ENCODE measurements around the gene KDELR1.

KDELR1 gene

DNA sequence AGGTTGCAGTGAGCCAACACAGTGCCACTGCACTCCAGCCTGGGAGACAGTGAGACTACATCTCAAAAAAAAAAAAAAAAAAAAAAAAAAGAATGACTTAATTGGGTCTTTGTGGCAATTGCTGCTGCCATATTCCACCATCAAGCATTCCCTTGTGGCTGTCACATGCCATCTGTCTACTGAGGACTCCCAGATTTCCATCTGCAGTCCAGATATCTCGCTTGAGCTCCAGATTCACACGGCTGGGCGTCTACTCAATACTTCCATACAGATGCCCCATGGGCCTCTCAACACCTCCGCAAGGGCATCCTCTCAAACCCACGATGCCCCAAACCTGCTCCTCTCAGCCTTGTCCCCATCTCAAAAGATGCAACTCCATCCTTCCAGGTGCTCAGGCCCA lies 40.5 kb downstream of the KDELR1 start:
- no peak for DNase-seq (ENCODE audit: low read depth, low spot score)
- TF ChIP-seq YY1 (IDR thresholded peaks at IDR 0.05; ENCODE audit: insufficient read depth, insufficient read length): no peak
- no peak for TF ChIP-seq SUZ12 (IDR thresholded peaks at IDR 0.05; ENCODE audit: extremely low read depth, insufficient read depth, insufficient read length)
- TF ChIP-seq ZNF274 (IDR thresholded peaks at IDR 0.05; ENCODE audit: low read depth, low read length): no peak
- Histone ChIP-seq H3K27me3 (ENCODE audit: insufficient read depth, insufficient read length) (no peaks in the 10 kb centered on the region), H3K4me3 (ENCODE audit: insufficient read length, low read depth) (no peak overlapping the region), H3K9me3 (ENCODE audit: insufficient read depth, low read length) (no peaks in the 10 kb centered on the region), H3K36me3 (ENCODE audit: insufficient read depth, insufficient read length, low read length) (no peaks in the 10 kb centered on the region), H3K4me1 (ENCODE audit: insufficient read depth, insufficient read length) (peaks cover 2% of the 10 kb centered on the region), H3K9ac (ENCODE audit: insufficient read length, low read depth) (no peak overlapping the region)

GRCh38 chr19:48348737-48349136 lies 42.6 kb downstream of the KDELR1 start:
- H3K36me3 ChIP-seq (ENCODE audit: insufficient read depth, insufficient read length, low read length): no peaks in the 10 kb centered on the region
- no peaks in the 10 kb centered on the region for H3K9me3 ChIP-seq (ENCODE audit: insufficient read depth, low read length)
- no peak overlapping the region for H3K9ac ChIP-seq (ENCODE audit: insufficient read length, low read depth)
- peaks cover 2% of the 10 kb centered on the region for H3K4me1 ChIP-seq (ENCODE audit: insufficient read depth, insufficient read length)
- H3K4me3 ChIP-seq (ENCODE audit: insufficient read length, low read depth): no peak overlapping the region
- TF ChIP-seq SUZ12 (IDR thresholded peaks at IDR 0.05; ENCODE audit: extremely low read depth, insufficient read depth, insufficient read length) (no peak), ZNF274 (IDR thresholded peaks at IDR 0.05; ENCODE audit: low read depth, low read length) (no peak), YY1 (IDR thresholded peaks at IDR 0.05; ENCODE audit: insufficient read depth, insufficient read length) (no peak)
- no peaks in the 10 kb centered on the region for H3K27me3 ChIP-seq (ENCODE audit: insufficient read depth, insufficient read length)
- DNase-seq (ENCODE audit: low read depth, low spot score): no peak

GRCh38 chr19:48348045-48348444 lies 43.3 kb downstream of the KDELR1 start:
- no peak overlapping the region for H3K9ac ChIP-seq (ENCODE audit: insufficient read length, low read depth)
- DNase-seq (ENCODE audit: low read depth, low spot score): no peak
- H3K27me3 ChIP-seq (ENCODE audit: insufficient read depth, insufficient read length): no peaks in the 10 kb centered on the region
- no peaks in the 10 kb centered on the region for H3K9me3 ChIP-seq (ENCODE audit: insufficient read depth, low read length)
- H3K4me1 ChIP-seq (ENCODE audit: insufficient read depth, insufficient read length): peaks cover 2% of the 10 kb centered on the region
- TF ChIP-seq YY1 (IDR thresholded peaks at IDR 0.05; ENCODE audit: insufficient read depth, insufficient read length) (no peak), SUZ12 (IDR thresholded peaks at IDR 0.05; ENCODE audit: extremely low read depth, insufficient read depth, insufficient read length) (no peak), ZNF274 (IDR thresholded peaks at IDR 0.05; ENCODE audit: low read depth, low read length) (no peak)
- no peaks in the 10 kb centered on the region for H3K36me3 ChIP-seq (ENCODE audit: insufficient read depth, insufficient read length, low read length)
- no peak overlapping the region for H3K4me3 ChIP-seq (ENCODE audit: insufficient read length, low read depth)

- H3K4me3 ChIP-seq (ENCODE audit: insufficient read length, low read depth): no peak overlapping the region
- no peaks in the 10 kb centered on the region for H3K36me3 ChIP-seq (ENCODE audit: insufficient read depth, insufficient read length, low read length)
- H3K9me3 ChIP-seq (ENCODE audit: insufficient read depth, low read length): no peaks in the 10 kb centered on the region
- no peak for DNase-seq (ENCODE audit: low read depth, low spot score)
- H3K4me1 ChIP-seq (ENCODE audit: insufficient read depth, insufficient read length): peaks cover 2% of the 10 kb centered on the region
- H3K27me3 ChIP-seq (ENCODE audit: insufficient read depth, insufficient read length): no peaks in the 10 kb centered on the region
- no peak for TF ChIP-seq YY1 (IDR thresholded peaks at IDR 0.05; ENCODE audit: insufficient read depth, insufficient read length)
- no peak for TF ChIP-seq ZNF274 (IDR thresholded peaks at IDR 0.05; ENCODE audit: low read depth, low read length)
- TF ChIP-seq SUZ12 (IDR thresholded peaks at IDR 0.05; ENCODE audit: extremely low read depth, insufficient read depth, insufficient read length): no peak
- H3K9ac ChIP-seq (ENCODE audit: insufficient read length, low read depth): no peak overlapping the region
Observed at GRCh38 chr19:48346191-48346590, 45.2 kb downstream of the KDELR1 start.

- H3K9ac ChIP-seq (ENCODE audit: insufficient read length, low read depth): no peak overlapping the region
- peaks cover 2% of the 10 kb centered on the region for H3K4me1 ChIP-seq (ENCODE audit: insufficient read depth, insufficient read length)
- no peaks in the 10 kb centered on the region for H3K36me3 ChIP-seq (ENCODE audit: insufficient read depth, insufficient read length, low read length)
- no peak overlapping the region for H3K4me3 ChIP-seq (ENCODE audit: insufficient read length, low read depth)
- no peak for TF ChIP-seq SUZ12 (IDR thresholded peaks at IDR 0.05; ENCODE audit: extremely low read depth, insufficient read depth, insufficient read length)
- TF ChIP-seq YY1 (IDR thresholded peaks at IDR 0.05; ENCODE audit: insufficient read depth, insufficient read length): no peak
- no peak for TF ChIP-seq ZNF274 (IDR thresholded peaks at IDR 0.05; ENCODE audit: low read depth, low read length)
- no peaks in the 10 kb centered on the region for H3K9me3 ChIP-seq (ENCODE audit: insufficient read depth, low read length)
- DNase-seq (ENCODE audit: low read depth, low spot score): no peak
- no peaks in the 10 kb centered on the region for H3K27me3 ChIP-seq (ENCODE audit: insufficient read depth, insufficient read length)
Observed at GRCh38 chr19:48344892-48345291, 46.5 kb downstream of the KDELR1 start.

DNA sequence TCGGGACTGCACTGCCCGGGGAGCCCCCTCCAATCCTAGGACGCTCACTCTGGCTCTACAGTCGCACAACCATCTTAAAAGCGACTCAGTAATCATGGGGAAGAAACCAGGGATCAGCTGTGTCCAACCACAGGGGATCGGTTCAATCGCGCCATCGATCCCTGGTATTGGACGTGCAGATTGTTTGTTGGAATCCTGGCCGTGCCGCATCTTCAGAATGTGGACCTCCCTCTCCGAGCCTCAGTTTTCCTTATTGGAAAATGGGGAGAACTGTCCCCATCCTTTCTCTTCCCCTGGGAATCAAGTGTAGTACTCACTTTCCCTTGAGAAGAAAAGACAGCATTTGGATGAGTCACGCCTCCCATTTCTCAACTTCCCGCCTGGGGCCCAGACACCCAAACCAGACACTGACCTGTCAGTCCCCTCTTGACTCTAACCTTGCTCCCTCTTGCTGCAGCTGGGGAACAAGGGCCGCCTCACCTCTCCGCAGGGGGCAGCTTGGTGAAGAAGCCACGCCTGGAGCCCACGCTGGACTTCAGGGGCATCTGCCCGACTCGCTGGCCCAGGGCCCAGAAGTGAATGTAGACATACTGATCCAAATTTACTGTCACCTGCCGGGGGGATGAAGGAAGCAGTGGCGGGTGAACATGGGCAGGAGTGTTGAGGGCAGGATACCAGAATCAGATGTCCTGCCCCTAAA lies 48.4 kb downstream of the KDELR1 start:
- H3K4me3 ChIP-seq (ENCODE audit: insufficient read length, low read depth): no peak overlapping the region
- TF ChIP-seq YY1 (IDR thresholded peaks at IDR 0.05; ENCODE audit: insufficient read depth, insufficient read length) (no peak), ZNF274 (IDR thresholded peaks at IDR 0.05; ENCODE audit: low read depth, low read length) (no peak), SUZ12 (IDR thresholded peaks at IDR 0.05; ENCODE audit: extremely low read depth, insufficient read depth, insufficient read length) (no peak)
- H3K27me3 ChIP-seq (ENCODE audit: insufficient read depth, insufficient read length): no peaks in the 10 kb centered on the region
- H3K9me3 ChIP-seq (ENCODE audit: insufficient read depth, low read length): no peaks in the 10 kb centered on the region
- H3K4me1 ChIP-seq (ENCODE audit: insufficient read depth, insufficient read length): peaks cover 13% of the 10 kb centered on the region
- no peak for DNase-seq (ENCODE audit: low read depth, low spot score)
- H3K36me3 ChIP-seq (ENCODE audit: insufficient read depth, insufficient read length, low read length): no peaks in the 10 kb centered on the region
- no peak overlapping the region for H3K9ac ChIP-seq (ENCODE audit: insufficient read length, low read depth)

DNA sequence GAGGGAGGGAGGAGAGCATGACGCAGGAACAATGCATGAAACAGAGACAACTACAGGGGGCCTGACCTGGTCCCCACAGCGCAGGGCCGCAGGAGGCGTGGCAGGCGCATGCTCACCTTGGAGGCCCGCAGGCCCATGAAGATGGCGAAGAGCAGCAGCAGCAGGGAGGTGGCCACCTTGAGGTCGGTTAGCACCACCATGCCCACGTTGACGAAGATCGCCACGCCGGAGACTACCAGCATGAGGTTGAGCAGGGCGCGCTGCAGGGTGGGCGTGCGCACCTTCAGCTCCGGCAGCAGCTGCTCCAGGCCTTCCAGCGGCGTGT lies 49.0 kb downstream of the KDELR1 start:
- Histone ChIP-seq H3K36me3 (ENCODE audit: insufficient read depth, insufficient read length, low read length) (no peaks in the 10 kb centered on the region), H3K27me3 (ENCODE audit: insufficient read depth, insufficient read length) (no peaks in the 10 kb centered on the region), H3K9ac (ENCODE audit: insufficient read length, low read depth) (no peak overlapping the region), H3K9me3 (ENCODE audit: insufficient read depth, low read length) (no peaks in the 10 kb centered on the region), H3K4me3 (ENCODE audit: insufficient read length, low read depth) (no peak overlapping the region), H3K4me1 (ENCODE audit: insufficient read depth, insufficient read length) (peaks cover 13% of the 10 kb centered on the region)
- TF ChIP-seq ZNF274 (IDR thresholded peaks at IDR 0.05; ENCODE audit: low read depth, low read length) (no peak), SUZ12 (IDR thresholded peaks at IDR 0.05; ENCODE audit: extremely low read depth, insufficient read depth, insufficient read length) (no peak), YY1 (IDR thresholded peaks at IDR 0.05; ENCODE audit: insufficient read depth, insufficient read length) (no peak)
- no peak for DNase-seq (ENCODE audit: low read depth, low spot score)
